HFFc6 (cell line): Measurements from ENCODE around the gene DAD1. TPM values are rescaled to one million over a fixed set of nuclear protein-coding genes. Genes with fewer than 3 reads are reported as not detected.

Source experiments
- DNase-seq: peaks from one replicate; pipeline ENCODE4 v3.0.0-alpha.2; 2018
- H3K27ac Mint-ChIP-seq: 2 replicates; pipeline ENCODE4 v1.8.0; 2020; ENCODE audit warnings: mild to moderate bottlenecking, mixed read lengths
- H3K27me3 Mint-ChIP-seq: 2 replicates; pipeline ENCODE4 v1.8.0; 2021; ENCODE audit warnings: mild to moderate bottlenecking, moderate library complexity, mixed read lengths; ENCODE audit not compliant: insufficient read depth
- H3K36me3 Mint-ChIP-seq: 2 replicates; pipeline ENCODE4 v1.8.0; 2021; ENCODE audit warnings: low read depth, mixed read lengths
- H3K4me1 Mint-ChIP-seq: 2 replicates; pipeline ENCODE4 v1.8.0; 2020; ENCODE audit warnings: low read depth, mixed read lengths
- H3K4me3 Mint-ChIP-seq: 2 replicates; pipeline ENCODE4 v1.8.0; 2020; ENCODE audit warnings: mild to moderate bottlenecking, moderate library complexity, mixed read lengths
- H3K9me3 Mint-ChIP-seq: 2 replicates; pipeline ENCODE4 v1.8.0; 2020; ENCODE audit warnings: mild to moderate bottlenecking, mixed read lengths
- total RNA-seq, 6 experiments: library from RNA; stranded (reverse); fragmentation: NEBNext Ultra II Directional; extraction: Animal tissue kit (Norgen Biotek cat#: 25700); gene quantifications; 2 replicates in 1 of 6; 3 replicates in 5 of 6; pipeline ENCODE4 v1.2.3, GENCODE V29; 2021
- TF ChIP-seq, protein P1 (sequence below): fragments of 200-600 bp; sonication (generic); IDR thresholded peaks from 2 replicates; pipeline ENCODE4 v1.5.0; 2021; ENCODE audit warnings: antibody characterized with exemption, mild to moderate bottlenecking

DAD1 gene
- total RNA-seq, 6 experiments from 2014 or later = 292 to 311 (median 302) TPM

DNA sequence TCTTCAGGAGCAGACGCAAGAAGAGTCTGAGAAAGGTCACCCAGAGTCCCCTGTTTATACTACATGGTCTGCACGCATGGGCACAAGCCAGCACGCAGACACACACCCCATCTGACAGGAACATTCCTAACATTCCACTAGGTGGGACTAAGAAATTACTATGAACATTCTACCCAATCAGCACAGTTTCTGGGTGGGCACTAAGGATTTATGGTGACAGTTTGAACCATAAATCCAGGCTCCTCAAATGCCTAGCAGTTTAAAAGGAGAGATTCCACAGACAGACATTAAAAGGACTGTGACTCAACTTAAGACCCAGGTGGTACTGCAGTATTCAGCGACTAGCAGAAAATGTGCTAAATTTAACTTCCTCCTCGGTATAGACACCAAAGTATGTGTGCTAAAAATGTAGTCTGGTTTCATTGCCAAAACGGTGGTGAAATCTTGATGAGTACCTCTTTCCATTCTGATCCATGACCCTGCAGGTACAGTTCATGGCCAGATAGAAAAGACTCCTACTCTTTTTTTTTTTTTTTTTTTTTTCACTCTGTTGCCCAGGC lies 25.3 kb upstream of the DAD1 start:
- TF ChIP-seq, protein P1, sequence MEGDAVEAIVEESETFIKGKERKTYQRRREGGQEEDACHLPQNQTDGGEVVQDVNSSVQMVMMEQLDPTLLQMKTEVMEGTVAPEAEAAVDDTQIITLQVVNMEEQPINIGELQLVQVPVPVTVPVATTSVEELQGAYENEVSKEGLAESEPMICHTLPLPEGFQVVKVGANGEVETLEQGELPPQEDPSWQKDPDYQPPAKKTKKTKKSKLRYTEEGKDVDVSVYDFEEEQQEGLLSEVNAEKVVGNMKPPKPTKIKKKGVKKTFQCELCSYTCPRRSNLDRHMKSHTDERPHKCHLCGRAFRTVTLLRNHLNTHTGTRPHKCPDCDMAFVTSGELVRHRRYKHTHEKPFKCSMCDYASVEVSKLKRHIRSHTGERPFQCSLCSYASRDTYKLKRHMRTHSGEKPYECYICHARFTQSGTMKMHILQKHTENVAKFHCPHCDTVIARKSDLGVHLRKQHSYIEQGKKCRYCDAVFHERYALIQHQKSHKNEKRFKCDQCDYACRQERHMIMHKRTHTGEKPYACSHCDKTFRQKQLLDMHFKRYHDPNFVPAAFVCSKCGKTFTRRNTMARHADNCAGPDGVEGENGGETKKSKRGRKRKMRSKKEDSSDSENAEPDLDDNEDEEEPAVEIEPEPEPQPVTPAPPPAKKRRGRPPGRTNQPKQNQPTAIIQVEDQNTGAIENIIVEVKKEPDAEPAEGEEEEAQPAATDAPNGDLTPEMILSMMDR = no peak; the same call in 1 of the 2 replicates
- Mint-ChIP-seq H3K27ac (peak overlapping the region; percentile 86), H3K9me3 (no peaks in the 10 kb centered on the region; the same call in 1 of the 2 replicates), H3K36me3 (peaks cover 19% of the 10 kb centered on the region), H3K4me3 (peak overlapping the region; percentile 65), H3K4me1 (peaks cover 33% of the 10 kb centered on the region), H3K27me3 (no peaks in the 10 kb centered on the region)
- peak; percentile 97 for DNase-seq

DNA sequence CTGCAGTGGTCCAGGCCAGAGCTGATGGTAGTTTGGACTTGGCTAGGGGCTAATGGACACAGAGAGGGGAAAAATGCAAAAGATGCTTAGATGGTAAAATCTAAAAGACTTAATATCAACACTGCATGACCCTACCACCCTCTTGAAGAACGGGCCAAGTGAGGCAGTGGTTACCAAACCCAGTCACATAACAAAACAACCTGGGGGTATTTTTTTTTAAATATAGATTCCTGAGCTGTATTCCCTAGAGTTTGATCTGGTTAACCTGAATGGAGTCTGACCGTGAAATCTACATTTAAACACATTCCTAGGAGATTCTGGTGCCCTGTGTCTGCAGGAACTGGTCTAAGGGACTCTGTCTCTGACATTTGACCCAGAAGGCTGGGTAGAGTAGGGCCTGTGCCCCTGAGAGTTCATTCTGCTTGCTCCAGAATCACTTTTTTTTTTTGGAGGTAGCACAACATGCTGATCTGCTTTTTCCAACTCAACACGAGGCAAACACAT lies 24.8 kb upstream of the DAD1 start:
- DNase-seq = no peak
- Mint-ChIP-seq H3K27me3 (no peaks in the 10 kb centered on the region), H3K36me3 (peaks cover 21% of the 10 kb centered on the region), H3K4me3 (peak overlapping the region; percentile 65), H3K27ac (peak overlapping the region; percentile 86), H3K4me1 (peaks cover 33% of the 10 kb centered on the region), H3K9me3 (no peaks in the 10 kb centered on the region; the same call in 1 of the 2 replicates)
- TF ChIP-seq, protein P1 = no peak

DNA sequence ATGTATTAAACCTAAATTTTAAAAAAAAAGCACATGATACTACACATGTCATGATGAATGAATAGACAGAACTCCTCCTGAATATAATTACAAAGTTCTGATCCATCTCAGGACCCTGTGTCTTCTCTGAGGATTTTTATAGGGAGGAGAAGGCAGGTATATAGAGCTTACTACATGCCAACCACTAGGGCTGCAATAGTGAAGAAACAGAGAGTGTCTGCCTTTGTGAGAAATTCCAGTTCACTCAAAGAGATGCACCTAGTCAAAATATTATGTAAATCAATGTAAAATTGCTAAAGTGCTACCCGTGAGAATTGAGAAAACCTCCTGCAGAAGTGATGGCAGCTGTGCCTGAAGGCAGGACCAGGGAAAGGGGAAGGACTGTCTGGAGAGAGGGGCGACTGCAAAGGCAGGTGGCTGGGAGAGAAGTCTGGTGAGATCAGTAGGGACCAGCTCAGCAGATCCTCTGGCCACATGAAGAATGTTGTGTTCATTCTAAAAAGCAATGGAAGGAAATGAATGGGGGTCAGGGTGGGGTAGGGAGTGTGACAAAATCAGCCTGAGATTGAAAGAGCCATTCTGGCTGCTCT lies 24.2 kb upstream of the DAD1 start:
- no peaks in the 10 kb centered on the region; the same call in 1 of the 2 replicates for H3K9me3 Mint-ChIP-seq
- H3K4me1 Mint-ChIP-seq = peaks cover 33% of the 10 kb centered on the region
- TF ChIP-seq, protein P1 = peak; percentile 62
- H3K4me3 Mint-ChIP-seq = peak overlapping the region; percentile 62
- peak overlapping the region; percentile 86 for H3K27ac Mint-ChIP-seq
- no peaks in the 10 kb centered on the region for H3K27me3 Mint-ChIP-seq
- DNase-seq = no peak
- peaks cover 21% of the 10 kb centered on the region for H3K36me3 Mint-ChIP-seq

DNA sequence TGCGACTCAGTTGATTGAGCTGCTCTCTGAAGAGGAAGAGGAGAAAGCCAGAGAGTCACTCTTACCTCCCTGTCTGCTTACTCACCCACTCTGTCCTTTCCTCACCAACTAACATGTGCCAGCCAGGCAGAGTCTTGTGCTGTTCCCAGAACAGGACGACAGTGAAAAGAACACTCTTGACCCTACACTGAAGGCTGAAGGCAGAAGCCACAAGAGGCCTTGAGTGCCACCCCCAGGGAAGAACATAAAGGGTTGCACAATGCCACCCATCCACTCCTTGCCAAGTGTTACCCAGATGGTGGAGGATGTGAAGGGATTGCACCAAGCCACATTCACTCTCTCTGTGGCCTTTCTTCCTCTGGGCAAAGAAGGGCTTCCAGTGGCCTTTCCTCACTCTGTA lies 21.9 kb upstream of the DAD1 start:
- H3K9me3 Mint-ChIP-seq = no peaks in the 10 kb centered on the region
- H3K4me3 Mint-ChIP-seq = no peak overlapping the region
- no peak overlapping the region for H3K27ac Mint-ChIP-seq
- TF ChIP-seq, protein P1 = no peak
- peaks cover 29% of the 10 kb centered on the region for H3K36me3 Mint-ChIP-seq
- no peaks in the 10 kb centered on the region for H3K27me3 Mint-ChIP-seq
- no peak for DNase-seq
- peaks cover 33% of the 10 kb centered on the region for H3K4me1 Mint-ChIP-seq

DNA sequence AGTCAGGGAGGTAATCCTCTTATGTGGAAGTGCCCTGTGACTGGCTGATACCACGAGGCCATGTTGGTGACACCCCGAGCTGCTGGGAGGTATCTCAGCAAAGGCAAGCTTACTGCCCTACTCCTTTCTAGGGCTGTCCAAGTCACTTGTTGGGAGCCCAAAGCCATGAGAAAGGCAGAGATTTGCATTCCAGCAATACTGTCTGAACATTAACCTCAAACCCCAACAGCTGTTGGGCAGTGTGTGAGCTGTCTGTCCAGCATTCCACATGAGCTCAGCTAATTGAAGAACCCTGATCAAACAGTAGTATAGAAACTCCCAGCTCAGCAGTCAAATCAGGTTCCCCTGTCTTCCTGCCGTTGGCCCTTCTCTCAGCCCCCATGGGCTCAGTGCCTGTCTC lies 18.3 kb upstream of the DAD1 start:
- TF ChIP-seq, protein P1 = no peak
- peaks cover 54% of the 10 kb centered on the region for H3K36me3 Mint-ChIP-seq
- H3K4me1 Mint-ChIP-seq = peaks cover 21% of the 10 kb centered on the region
- no peaks in the 10 kb centered on the region for H3K27me3 Mint-ChIP-seq
- no peaks in the 10 kb centered on the region for H3K9me3 Mint-ChIP-seq
- DNase-seq = no peak
- H3K4me3 Mint-ChIP-seq = no peak overlapping the region
- no peak overlapping the region for H3K27ac Mint-ChIP-seq
